Choroid plexus epithelial cell (primary cell): ENCODE measurements around the gene AGO4.
A peak's percentile ranks its signal among the peaks of the same experiment; 100 is the strongest.

Experiments used
- DNase-seq: peaks from one replicate; pipeline ENCODE4 v3.0.0-alpha.2; 2010; ENCODE audit warnings: low read depth
- H3K4me3 ChIP-seq: 2 replicates; pipeline ENCODE4 v1.5.1; 2011; ENCODE audit warnings: low read depth, mild to moderate bottlenecking, control low read depth, low read length, moderate library complexity
- TF ChIP-seq, protein P1 (sequence below): conservative IDR thresholded peaks from 2 replicates; pipeline ENCODE4 v1.5.1; 2011; ENCODE audit warnings: low read depth, mild to moderate bottlenecking, control low read depth, inconsistent platforms, low read length, moderate library complexity

The AGO4 gene

GRCh38 chr1:35854989-35855700, 47.3 kb downstream of the AGO4 start:
- TF ChIP-seq, protein P1, sequence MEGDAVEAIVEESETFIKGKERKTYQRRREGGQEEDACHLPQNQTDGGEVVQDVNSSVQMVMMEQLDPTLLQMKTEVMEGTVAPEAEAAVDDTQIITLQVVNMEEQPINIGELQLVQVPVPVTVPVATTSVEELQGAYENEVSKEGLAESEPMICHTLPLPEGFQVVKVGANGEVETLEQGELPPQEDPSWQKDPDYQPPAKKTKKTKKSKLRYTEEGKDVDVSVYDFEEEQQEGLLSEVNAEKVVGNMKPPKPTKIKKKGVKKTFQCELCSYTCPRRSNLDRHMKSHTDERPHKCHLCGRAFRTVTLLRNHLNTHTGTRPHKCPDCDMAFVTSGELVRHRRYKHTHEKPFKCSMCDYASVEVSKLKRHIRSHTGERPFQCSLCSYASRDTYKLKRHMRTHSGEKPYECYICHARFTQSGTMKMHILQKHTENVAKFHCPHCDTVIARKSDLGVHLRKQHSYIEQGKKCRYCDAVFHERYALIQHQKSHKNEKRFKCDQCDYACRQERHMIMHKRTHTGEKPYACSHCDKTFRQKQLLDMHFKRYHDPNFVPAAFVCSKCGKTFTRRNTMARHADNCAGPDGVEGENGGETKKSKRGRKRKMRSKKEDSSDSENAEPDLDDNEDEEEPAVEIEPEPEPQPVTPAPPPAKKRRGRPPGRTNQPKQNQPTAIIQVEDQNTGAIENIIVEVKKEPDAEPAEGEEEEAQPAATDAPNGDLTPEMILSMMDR, result no peak
- no peak overlapping the region for H3K4me3 ChIP-seq
- DNase-seq, result no peak

- TF ChIP-seq, protein P1, result no peak
- DNase-seq, result no peak
- H3K4me3 ChIP-seq, result no peak overlapping the region
Observed at GRCh38 chr1:35856964-35857363, 49.1 kb downstream of the AGO4 start.

DNA sequence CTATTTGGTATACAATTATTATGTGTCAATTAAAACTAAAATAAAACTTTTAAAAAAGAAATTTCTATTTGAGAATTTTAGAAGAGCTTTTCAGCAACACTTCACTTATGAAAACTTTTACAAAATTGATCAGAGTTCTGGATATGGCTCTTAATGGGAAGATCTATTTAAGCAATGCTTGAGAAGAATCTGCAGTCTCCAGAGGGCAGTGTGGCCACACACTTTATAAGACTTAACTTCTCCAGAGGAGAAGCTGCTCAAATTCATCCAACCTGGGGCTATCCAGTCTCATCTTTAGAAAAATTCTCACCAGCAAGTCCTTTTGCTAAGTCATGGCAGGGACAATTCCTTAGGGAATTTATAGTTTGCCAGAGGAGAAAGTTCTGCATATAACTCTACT, 50.0 kb downstream of the AGO4 start:
- H3K4me3 ChIP-seq, result no peak overlapping the region
- DNase-seq, result peak; percentile 74
- TF ChIP-seq, protein P1, result peak; percentile 57

DNA sequence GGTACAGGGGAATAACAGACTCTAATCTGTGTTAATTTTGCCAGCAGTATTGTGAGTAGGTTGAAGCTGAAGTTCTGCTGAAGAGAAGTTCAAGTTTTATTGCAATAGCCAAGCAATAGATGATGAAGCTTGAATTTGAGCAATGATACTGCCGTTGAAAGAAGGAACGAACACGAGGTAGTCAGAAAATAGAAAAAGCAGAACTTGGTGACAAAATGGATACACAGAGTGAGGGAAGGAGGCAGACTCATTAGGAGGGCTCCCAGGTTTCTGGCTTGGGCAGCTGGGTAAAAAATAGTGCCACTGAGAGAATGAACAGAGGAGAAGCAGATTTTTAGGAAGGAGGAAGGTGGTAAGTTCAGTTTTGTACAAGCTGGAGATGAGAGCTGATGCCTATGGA, 52.9 kb downstream of the AGO4 start:
- no peak for DNase-seq
- H3K4me3 ChIP-seq, result no peak overlapping the region
- TF ChIP-seq, protein P1, result no peak

DNA sequence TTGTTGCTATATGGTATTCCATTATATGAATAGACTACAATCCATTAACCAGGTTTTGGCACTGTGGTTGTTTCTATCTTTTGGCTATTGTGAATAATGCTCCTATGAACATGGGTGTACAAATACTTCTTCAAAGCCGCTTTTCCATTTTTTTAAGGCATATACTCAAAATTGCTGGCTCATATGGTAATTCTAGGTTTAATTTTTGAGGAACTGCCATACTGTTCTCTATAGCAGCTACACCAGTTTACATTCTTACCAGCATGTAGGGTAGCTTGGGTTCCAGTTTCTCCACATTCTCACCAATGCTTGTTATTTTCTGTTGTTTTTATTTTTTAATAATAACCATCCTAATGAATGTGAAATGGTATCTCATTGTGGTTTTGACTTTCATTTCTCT, 55.3 kb downstream of the AGO4 start:
- TF ChIP-seq, protein P1, result no peak
- H3K4me3 ChIP-seq, result no peak overlapping the region
- DNase-seq, result no peak

- TF ChIP-seq, protein P1, result no peak
- no peak for DNase-seq
- H3K4me3 ChIP-seq, result no peak overlapping the region
Observed at GRCh38 chr1:35863881-35864625, 56.2 kb downstream of the AGO4 start.
